K562 (cell line): ENCODE results near the gene ASB2. TPM values are rescaled to one million over a fixed set of nuclear protein-coding genes. Genes with fewer than 3 reads are reported as not detected.

ENCODE experiments used
- ATAC-seq: fragments of 200-7000 bp; cut with Tn5 transposase; 3 replicates; pipeline ENCODE4 v1.9.1; 2020; ENCODE audit warnings: moderate library complexity
- BruUV-seq: library from RNA; stranded (reverse); fragments of 400-500 nt; replicated peaks from 2 replicates; lab custom pipeline; 2021; lab: Mats Ljungman, UMichigan
- CTCF ChIA-PET: fragments of 300-600 bp; formaldehyde crosslinking; extraction: SDS; loops from one replicate; lab custom pipeline; 2021; ENCODE audit warnings: low intra/inter-chr PET ratio; lab: Yijun Ruan, JAX
- POLR2A ChIA-PET: fragments of 300-600, 350-650 bp; sonication (Branson Sonifier 250); formaldehyde crosslinking; extraction: SDS; loops from one replicate; lab custom pipeline; 2021; ENCODE audit warnings: antibody characterized with exemption, inconsistent platforms; lab: Yijun Ruan, JAX
- DNase-seq, 4 experiments: peaks; one replicate each; pipeline versions ENCODE4 v3.0.0 to v3.0.0-alpha.2; 2011 to 2018; ENCODE audit warnings: low spot score in 3 of 4, mixed read lengths in 3 of 4; ENCODE audit errors: extremely low read depth in 1 of 4
- FAIRE-seq: peaks from 2 replicates; lab custom pipeline; 2011; peaks lifted over from hg19 to GRCh38; lab: Jason Lieb, UNC
- H2AFZ ChIP-seq: 2 replicates; pipeline ENCODE4 v1.6.0; 2011; ENCODE audit warnings: low read depth, low read length, control low read depth, inconsistent platforms
- H3K27ac ChIP-seq: fragments of 200-600 bp; 3 replicates; pipeline ENCODE4 v1.8.0; 2011; ENCODE audit warnings: low read depth, mild to moderate bottlenecking, control low read depth, inconsistent platforms, low read length, moderate library complexity, mixed read lengths; ENCODE audit errors: extremely low read depth
- H3K27me3 ChIP-seq, 2 experiments: fragments of 300-600 bp in 1 of 2; 2 replicates in 1 of 2; 3 replicates in 1 of 2; pipeline versions ENCODE4 v1.6.0 to v1.8.0; 2011; ENCODE audit warnings: inconsistent platforms in 2 of 2, low read length in 2 of 2, mild to moderate bottlenecking in 1 of 2, mixed read lengths in 1 of 2, moderate library complexity in 1 of 2; ENCODE audit not compliant: control insufficient read depth in 2 of 2, insufficient read depth in 2 of 2
- H3K36me3 ChIP-seq: fragments of 300-600 bp; 3 replicates; pipeline ENCODE4 v1.8.0; 2011; ENCODE audit warnings: mild to moderate bottlenecking, low read length, inconsistent platforms; ENCODE audit not compliant: control insufficient read depth, insufficient read depth
- H3K4me1 ChIP-seq, 2 experiments: fragments of 200-600 bp in 1 of 2; replicated peaks in 1 of 2; 2 replicates in 1 of 2; 3 replicates in 1 of 2; pipeline versions ENCODE4 v1.5.1 to v1.8.0; 2011; ENCODE audit warnings: inconsistent platforms in 2 of 2, low read length in 2 of 2, mild to moderate bottlenecking in 1 of 2, mixed read lengths in 1 of 2, moderate library complexity in 1 of 2; ENCODE audit not compliant: control insufficient read depth in 2 of 2, insufficient read depth in 2 of 2
- H3K4me2 ChIP-seq: 2 replicates; pipeline ENCODE4 v1.6.1; 2011; ENCODE audit warnings: low read length, control low read depth, inconsistent platforms, mixed read lengths; ENCODE audit not compliant: insufficient read depth
- H3K4me3 ChIP-seq: fragments of 200-600 bp; sonication (generic), shearing (Covaris generic); 2 replicates; pipeline ENCODE4 v1.5.1; 2016; ENCODE audit warnings: control low read depth, inconsistent platforms
- H3K79me2 ChIP-seq: fragments of 200-600 bp; 3 replicates; pipeline ENCODE4 v1.8.0; 2011; ENCODE audit warnings: low read length, inconsistent platforms; ENCODE audit not compliant: control insufficient read depth, insufficient read depth
- H3K9ac ChIP-seq, 2 experiments: 2 replicates each; pipeline versions ENCODE4 v1.6.0 to v1.6.1; 2011; ENCODE audit warnings: low read depth in 2 of 2, low read length in 2 of 2, control low read depth in 1 of 2, inconsistent platforms in 1 of 2, mild to moderate bottlenecking in 1 of 2, mixed read lengths in 1 of 2; ENCODE audit not compliant: insufficient read depth in 1 of 2
- H3K9me1 ChIP-seq: one replicate; pipeline ENCODE4 v1.6.0; 2011; ENCODE audit warnings: inconsistent platforms, mild to moderate bottlenecking, low read length, moderate library complexity; ENCODE audit not compliant: control insufficient read depth, insufficient read depth
- H3K9me3 ChIP-seq: replicated peaks from 2 replicates; pipeline ENCODE4 v1.5.1; 2011; ENCODE audit warnings: low read depth, low read length, inconsistent platforms; ENCODE audit not compliant: control insufficient read depth, insufficient read depth
- H4K20me1 ChIP-seq: replicated peaks from 2 replicates; pipeline ENCODE4 v1.6.1; 2011; ENCODE audit warnings: low read length, inconsistent platforms, mixed read lengths; ENCODE audit not compliant: control insufficient read depth, insufficient read depth
- CHD7 ChIP-seq: fragments of 200-600 bp; sonication (generic); IDR thresholded peaks from one replicate; pipeline ENCODE4 v1.6.1; 2012; ENCODE audit warnings: mild to moderate bottlenecking, low read depth, low read length, inconsistent platforms
- DMBX1 ChIP-seq: fragments of 250-450 bp; sonication (Bioruptor Pico); IDR thresholded peaks from 2 replicates; pipeline ENCODE4 v1.8.0; 2022; ENCODE audit warnings: inconsistent platforms, mild to moderate bottlenecking, moderate library complexity, borderline replicate concordance
- DPF2 ChIP-seq: fragments of 450-650 bp; IDR thresholded peaks from 2 replicates; pipeline ENCODE4 v1.6.1; 2016
- HNRNPH1 ChIP-seq: fragments of 200-400 bp; formaldehyde crosslinking; optimal IDR thresholded peaks from 2 replicates; pipeline ENCODE3; 2017; ENCODE audit warnings: low read depth, mild to moderate bottlenecking, low read length, moderate library complexity
- MAFK ChIP-seq: IDR thresholded peaks from 2 replicates; pipeline ENCODE4 v1.6.1; 2011; ENCODE audit warnings: low read length, improper control_type of control experiment
- MBD2 ChIP-seq: sonication (generic); IDR thresholded peaks from 2 replicates; pipeline ENCODE4 v1.6.1; 2016; ENCODE audit warnings: low read depth, borderline replicate concordance
- MED1 ChIP-seq: sonication (generic); formaldehyde crosslinking; IDR thresholded peaks from 2 replicates; pipeline ENCODE4 v1.8.1; 2023; ENCODE audit warnings: missing genetic modification reagents, borderline replicate concordance
- MTA2 ChIP-seq: fragments of 450-650 bp; IDR thresholded peaks from 2 replicates; pipeline ENCODE4 v1.6.1; 2016; ENCODE audit warnings: low read depth
- POLR2AphosphoS2 ChIP-seq: IDR thresholded peaks from 2 replicates; pipeline ENCODE4 v1.6.1; 2012; ENCODE audit warnings: low read length, improper control_type of control experiment
- TCFL5 ChIP-seq: fragments of 250-450 bp; sonication (Bioruptor Pico); conservative IDR thresholded peaks from 2 replicates; pipeline ENCODE4 v1.6.1; 2021; ENCODE audit warnings: mild to moderate bottlenecking, moderate library complexity, matching md5 sums
- ZFP1 ChIP-seq: fragments of 450-650 bp; formaldehyde crosslinking; IDR thresholded peaks from 2 replicates; pipeline ENCODE4 v1.4.0; 2020; ENCODE audit warnings: mild to moderate bottlenecking, mixed read lengths
- WGBS: fragments of 100-300 bp; shearing (Covaris generic); methylation state at CpG from one replicate; pipeline ENCODE4 v1.1.6; 2016; ENCODE audit warnings: low coverage, mixed read lengths; ENCODE audit not compliant: insufficient coverage; ENCODE audit errors: missing lambda C conversion rate; 5-methylcytosine and 5-hydroxymethylcytosine counted together
- in situ Hi-C: fragments of 300-500 bp; cut with MboI; formaldehyde crosslinking; loops from 4 replicates; pipeline ENCODE4 v1.15.0; 2018; ENCODE audit warnings: inconsistent platforms, mixed read lengths
- intact Hi-C: fragments of 100-400 bp; cut with micrococcal nuclease; formaldehyde crosslinking; loops from 2 replicates; pipeline ENCODE4 v1.14.2; 2022
- polyA plus RNA-seq, 8 experiments: library from polyadenylated mRNA; depleted of rRNA in 4 of 8; stranded (reverse) in 5 of 8; unstranded in 3 of 8; fragments of >200 nt; fragmentation: Nextera tagmentation in 2 of 8; fragmentation: Illumina TruSeq in 1 of 8; extraction: Ambion mirVana in 2 of 8; extraction: Trizol in 1 of 8; gene quantifications; 2 replicates each; pipeline versions ENCODE4 v1.2.1 to v1.2.3, GENCODE V29; 2011 to 2014; ENCODE audit warnings: inconsistent platforms in 1 of 8, missing spikeins in 1 of 8
- total RNA-seq, 7 experiments: library from RNA; depleted of rRNA in 6 of 7; stranded (reverse); fragments of >200 nt in 6 of 7; fragmentation: Illumina TruSeq in 2 of 7; extraction: Trizol in 2 of 7; gene quantifications; 2 replicates each; pipeline versions ENCODE4 v1.2.1 to v1.2.3, GENCODE V29; 2011 to 2021; ENCODE audit warnings: low replicate concordance in 1 of 7
- TF ChIP-seq, protein P1 (sequence below): fragments of 450-650 bp; conservative IDR thresholded peaks from 2 replicates; pipeline ENCODE4 v1.6.1; 2016; ENCODE audit warnings: missing genetic modification characterization, low read depth, mild to moderate bottlenecking, missing compliant biosample characterization, moderate library complexity

The ASB2 gene
- total and polyA plus RNA-seq, 9 of the 15 experiments (the other 6 are each of a cell fraction or from before 2014, with no cell fraction given): not detected

- Histone ChIP-seq H3K4me3 (no peak overlapping the region), H3K9ac (no peak overlapping the region), H3K27ac (no peak overlapping the region), H3K4me2 (no peak overlapping the region), H3K27me3 (peaks cover 0 to 31% of the 10 kb centered on the region in 2 experiments; a peak in 3 of 5 replicates), H3K79me2 (no peaks in the 10 kb centered on the region), H2AFZ (no peak overlapping the region), H4K20me1 (no peaks in the 10 kb centered on the region), H3K4me1 (no peaks in the 10 kb centered on the region), H3K9me3 (no peaks in the 10 kb centered on the region), H3K36me3 (no peaks in the 10 kb centered on the region), H3K9me1 (no peaks in the 10 kb centered on the region)
- 0% methylated on average over 12 of the region's 13 CpGs for WGBS
- BruUV-seq: no TSS peak
- FAIRE-seq: no peak
- intact Hi-C loops: loop anchor here (10.0 kb wide), 1 partner anchor 1079 kb away; no protein-coding TSS in a partner anchor
- DNase-seq: no peak
- ATAC-seq: no peak
- CTCF ChIA-PET: no interaction called here
- in situ Hi-C loops: no loop called here
- POLR2A ChIA-PET: no interaction called here
- TF ChIP-seq MTA2: no peak
- no peak for TF ChIP-seq ZFP1 (CRISPR knock-in tag)
- TF ChIP-seq DPF2: no peak
- TF ChIP-seq TCFL5 (CRISPR knock-in tag): no peak
- no peak for TF ChIP-seq MBD2
- no peak for TF ChIP-seq CHD7
- no peak for TF ChIP-seq DMBX1 (CRISPR knock-in tag)
- TF ChIP-seq HNRNPH1: no peak
- no peak for TF ChIP-seq MED1
- TF ChIP-seq, protein P1, sequence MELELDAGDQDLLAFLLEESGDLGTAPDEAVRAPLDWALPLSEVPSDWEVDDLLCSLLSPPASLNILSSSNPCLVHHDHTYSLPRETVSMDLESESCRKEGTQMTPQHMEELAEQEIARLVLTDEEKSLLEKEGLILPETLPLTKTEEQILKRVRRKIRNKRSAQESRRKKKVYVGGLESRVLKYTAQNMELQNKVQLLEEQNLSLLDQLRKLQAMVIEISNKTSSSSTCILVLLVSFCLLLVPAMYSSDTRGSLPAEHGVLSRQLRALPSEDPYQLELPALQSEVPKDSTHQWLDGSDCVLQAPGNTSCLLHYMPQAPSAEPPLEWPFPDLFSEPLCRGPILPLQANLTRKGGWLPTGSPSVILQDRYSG: no peak
- no peak for TF ChIP-seq POLR2AphosphoS2
- no peak for TF ChIP-seq MAFK
Observed at GRCh38 chr14:93925374-93925895, 50.9 kb downstream of the ASB2 start.
